GM12801 (cell line): ENCODE measurements around the gene TAF6L.

Experiments used
- TF ChIP-seq, protein P1 (sequence below): IDR thresholded peaks from one replicate; pipeline ENCODE4 v1.5.1; 2011; ENCODE audit warnings: control low read depth; ENCODE audit not compliant: insufficient read length; ENCODE audit errors: extremely low read depth

The TAF6L gene, protein sequence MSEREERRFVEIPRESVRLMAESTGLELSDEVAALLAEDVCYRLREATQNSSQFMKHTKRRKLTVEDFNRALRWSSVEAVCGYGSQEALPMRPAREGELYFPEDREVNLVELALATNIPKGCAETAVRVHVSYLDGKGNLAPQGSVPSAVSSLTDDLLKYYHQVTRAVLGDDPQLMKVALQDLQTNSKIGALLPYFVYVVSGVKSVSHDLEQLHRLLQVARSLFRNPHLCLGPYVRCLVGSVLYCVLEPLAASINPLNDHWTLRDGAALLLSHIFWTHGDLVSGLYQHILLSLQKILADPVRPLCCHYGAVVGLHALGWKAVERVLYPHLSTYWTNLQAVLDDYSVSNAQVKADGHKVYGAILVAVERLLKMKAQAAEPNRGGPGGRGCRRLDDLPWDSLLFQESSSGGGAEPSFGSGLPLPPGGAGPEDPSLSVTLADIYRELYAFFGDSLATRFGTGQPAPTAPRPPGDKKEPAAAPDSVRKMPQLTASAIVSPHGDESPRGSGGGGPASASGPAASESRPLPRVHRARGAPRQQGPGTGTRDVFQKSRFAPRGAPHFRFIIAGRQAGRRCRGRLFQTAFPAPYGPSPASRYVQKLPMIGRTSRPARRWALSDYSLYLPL

DNA sequence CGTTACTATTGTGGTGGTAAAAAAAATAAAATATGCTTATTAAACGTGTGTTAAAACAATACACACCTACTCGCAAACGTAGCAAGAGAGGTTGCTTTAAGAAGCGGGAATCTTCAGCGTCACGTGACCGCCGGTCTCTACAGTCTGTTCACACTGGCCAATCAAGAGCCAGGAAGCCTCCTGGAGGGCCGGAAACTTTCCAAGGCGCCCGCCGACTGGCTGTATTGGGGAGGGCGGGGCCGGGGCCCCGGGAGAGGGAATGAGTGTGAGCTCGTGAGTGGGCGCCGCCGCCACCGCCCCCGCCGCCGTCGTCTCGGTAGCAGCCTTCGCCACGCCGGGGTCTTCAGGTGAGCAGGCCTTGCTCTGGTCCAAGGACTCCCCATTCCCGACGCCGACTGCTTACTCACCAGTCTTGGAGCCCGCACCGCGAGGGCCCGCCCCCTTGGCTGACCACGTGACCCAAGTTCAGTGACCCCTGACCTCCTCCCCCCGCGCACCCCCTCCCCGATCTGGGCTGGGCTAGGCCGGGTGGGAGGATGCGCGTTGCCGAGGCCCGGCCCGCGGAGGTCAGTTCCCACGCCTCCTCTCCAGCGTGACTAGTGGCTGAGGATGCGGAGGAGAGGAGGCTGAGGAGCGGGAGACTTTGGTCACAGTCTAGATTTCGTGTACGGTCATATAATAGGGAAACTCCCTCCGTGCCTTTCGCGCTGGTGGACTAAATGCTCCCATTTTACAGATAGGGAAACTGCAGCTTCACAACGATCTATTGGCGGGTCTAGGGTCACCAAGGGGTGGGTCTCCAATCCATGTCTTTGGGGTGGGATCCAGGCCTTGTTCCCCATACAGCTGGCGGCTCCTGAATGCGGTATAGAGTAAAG, at the start of gene TAF6L:
Gene TAF6L (plus strand): TSS at position 253 of the 878 bp plus-strand sequence. CDS start 4,388 bp downstream, outside the sequence.
- TF ChIP-seq, protein P1, sequence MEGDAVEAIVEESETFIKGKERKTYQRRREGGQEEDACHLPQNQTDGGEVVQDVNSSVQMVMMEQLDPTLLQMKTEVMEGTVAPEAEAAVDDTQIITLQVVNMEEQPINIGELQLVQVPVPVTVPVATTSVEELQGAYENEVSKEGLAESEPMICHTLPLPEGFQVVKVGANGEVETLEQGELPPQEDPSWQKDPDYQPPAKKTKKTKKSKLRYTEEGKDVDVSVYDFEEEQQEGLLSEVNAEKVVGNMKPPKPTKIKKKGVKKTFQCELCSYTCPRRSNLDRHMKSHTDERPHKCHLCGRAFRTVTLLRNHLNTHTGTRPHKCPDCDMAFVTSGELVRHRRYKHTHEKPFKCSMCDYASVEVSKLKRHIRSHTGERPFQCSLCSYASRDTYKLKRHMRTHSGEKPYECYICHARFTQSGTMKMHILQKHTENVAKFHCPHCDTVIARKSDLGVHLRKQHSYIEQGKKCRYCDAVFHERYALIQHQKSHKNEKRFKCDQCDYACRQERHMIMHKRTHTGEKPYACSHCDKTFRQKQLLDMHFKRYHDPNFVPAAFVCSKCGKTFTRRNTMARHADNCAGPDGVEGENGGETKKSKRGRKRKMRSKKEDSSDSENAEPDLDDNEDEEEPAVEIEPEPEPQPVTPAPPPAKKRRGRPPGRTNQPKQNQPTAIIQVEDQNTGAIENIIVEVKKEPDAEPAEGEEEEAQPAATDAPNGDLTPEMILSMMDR, result no peak

DNA sequence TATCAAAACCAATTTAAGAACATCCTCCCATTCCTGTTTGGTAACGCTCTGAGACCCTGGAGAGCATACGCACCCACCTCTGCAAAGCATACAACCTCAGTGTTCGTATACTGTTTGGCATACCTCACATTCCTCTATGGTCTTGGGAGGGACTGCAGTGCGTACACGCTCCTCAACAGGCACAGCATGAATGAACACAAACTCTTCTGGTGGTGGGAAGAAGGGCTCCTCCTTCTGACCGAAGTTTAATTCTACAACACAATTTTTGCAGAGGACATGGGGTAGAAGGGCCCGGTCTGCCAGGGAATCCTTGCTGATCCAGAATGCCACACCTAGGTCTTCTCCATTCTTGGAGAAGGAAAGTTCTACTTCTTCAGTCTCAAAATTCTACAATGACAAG, 49.2 kb upstream of the TAF6L start:
- TF ChIP-seq, protein P1, result no peak

DNA sequence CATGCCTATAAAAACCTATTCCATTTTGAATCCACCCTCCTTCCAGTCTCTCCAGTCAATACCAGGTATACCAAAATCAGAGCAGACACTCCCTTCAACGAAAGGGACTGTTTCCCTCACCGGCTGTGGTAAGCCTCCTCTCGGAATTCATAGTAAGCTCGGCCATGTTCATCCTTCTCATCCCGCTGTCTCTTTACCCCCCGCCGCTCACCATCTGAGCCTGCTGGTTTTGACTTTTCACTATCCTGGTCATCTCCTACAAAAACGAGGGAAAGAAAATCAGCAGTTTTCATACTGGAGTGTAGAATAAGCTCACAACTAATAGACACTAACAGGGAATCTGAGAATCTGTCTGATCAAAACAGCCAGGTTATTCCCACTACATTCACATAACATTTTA, 47.0 kb upstream of the TAF6L start:
- TF ChIP-seq, protein P1, result no peak

DNA sequence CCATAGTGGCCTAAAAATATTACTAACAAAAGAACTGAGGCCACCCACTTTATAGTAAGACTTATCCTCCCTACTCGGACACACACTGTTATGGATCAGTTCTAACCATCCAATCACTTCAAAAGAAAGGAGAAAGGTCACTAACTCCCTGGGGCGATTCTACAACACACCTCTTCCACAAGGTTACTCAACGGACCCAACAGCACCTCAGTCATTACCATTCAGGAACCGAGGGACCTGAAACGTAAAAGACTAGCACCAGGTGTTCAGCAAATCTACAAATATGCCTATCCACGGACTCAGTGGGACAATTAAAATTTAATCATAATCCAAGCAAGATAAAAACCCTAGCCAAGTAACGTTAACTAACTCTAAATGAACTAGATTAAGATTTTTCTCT, 45.5 kb upstream of the TAF6L start:
- TF ChIP-seq, protein P1, result no peak

DNA sequence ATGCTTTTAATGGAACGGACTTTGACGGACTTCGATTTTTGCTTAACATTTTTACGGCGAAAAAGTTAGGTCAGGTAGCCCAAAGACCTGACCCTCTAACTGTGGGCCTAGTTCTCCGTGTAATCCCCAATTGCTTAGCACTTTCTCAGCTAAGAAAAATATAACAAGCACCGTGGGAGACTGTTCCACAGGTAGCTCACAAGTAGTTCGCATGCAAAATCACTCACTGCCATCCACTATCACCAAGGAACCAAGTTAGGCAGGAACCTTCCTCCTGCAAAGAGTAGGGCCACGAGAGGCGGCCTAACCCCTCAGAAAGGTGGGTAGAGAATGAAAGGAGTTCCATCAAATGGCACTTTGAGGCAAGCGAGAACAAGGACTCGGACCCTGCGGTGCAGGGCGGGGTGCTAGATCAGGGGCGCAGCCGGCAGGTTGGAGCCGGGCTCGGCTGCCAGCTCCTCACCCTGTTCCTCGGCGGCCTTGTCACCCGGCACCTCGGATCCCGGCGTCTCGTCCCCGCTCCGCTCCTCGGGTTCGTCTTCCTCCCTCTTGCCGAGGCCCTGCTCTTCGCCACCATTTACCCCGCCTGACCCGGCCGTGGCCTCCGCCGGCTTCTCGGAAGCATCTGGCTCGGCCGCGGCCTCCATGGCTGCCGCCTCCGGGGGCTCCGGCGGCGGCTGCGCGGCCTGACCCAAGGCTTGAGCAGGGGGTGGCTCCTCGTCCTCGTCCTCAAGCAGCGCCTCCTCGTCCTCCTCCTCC, 44.9 kb upstream of the TAF6L start:
- TF ChIP-seq, protein P1, result no peak

DNA sequence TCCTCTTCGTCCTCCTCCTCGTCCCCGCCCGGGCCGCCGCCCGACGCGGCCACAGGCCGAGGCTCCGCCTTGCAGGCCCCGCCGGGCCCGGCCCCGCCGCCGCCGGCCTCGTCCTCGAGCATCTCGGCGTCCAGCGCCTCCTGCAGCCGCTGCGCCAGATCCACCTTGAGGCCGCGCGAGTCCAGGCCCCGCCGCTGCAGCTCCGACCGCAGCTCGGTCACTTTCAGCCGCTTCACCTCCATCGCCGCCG, 44.4 kb upstream of the TAF6L start:
- TF ChIP-seq, protein P1, result no peak
